ENCODE results near the gene EFCAB5. TPM values are rescaled to one million over a fixed set of nuclear protein-coding genes. Genes with fewer than 3 reads are reported as not detected.
A peak's percentile ranks its signal among the peaks of the same experiment; 100 is the strongest.
"Not testable (repeated sequence)": the region's sequence is repeated elsewhere in the genome, so short reads cannot be mapped to it uniquely, and the experiment has no call there.

Gene EFCAB5
- 1 to 10 TPM in 3 of 4 donors, under 1 TPM in 1; 0.87 to 3.6 (median 2.7) TPM for polyA plus RNA-seq (ENCODE audit: insufficient read length in 4 of 4)

- no peak for DNase-seq (ENCODE audit: low read depth in 4 of 4, low spot score in 3 of 4)
Measured at GRCh38 chr17:29941334-29941733, at the start of gene EFCAB5. TSS of gene EFCAB5 (plus strand) at chr17:29941634. CDS start at chr17:29941797, 163 bp downstream.

- DNase-seq (ENCODE audit: low read depth in 4 of 4, low spot score in 3 of 4) = no peak
Measured at GRCh38 chr17:29892201-29892600, 49.2 kb upstream of the EFCAB5 start.

GRCh38 chr17:29897136-29897535 lies 44.3 kb upstream of the EFCAB5 start:
- not testable (repeated sequence) for DNase-seq (ENCODE audit: low read depth in 4 of 4, low spot score in 3 of 4)

- DNase-seq (ENCODE audit: low read depth in 4 of 4, low spot score in 3 of 4) = no peak
Measured at GRCh38 chr17:29903471-29903870, 38.0 kb upstream of the EFCAB5 start.

GRCh38 chr17:29905086-29905878 lies 36.2 kb upstream of the EFCAB5 start:
- DNase-seq (ENCODE audit: low read depth in 4 of 4, low spot score in 3 of 4) = no peak

GRCh38 chr17:29905879-29906167 lies 35.6 kb upstream of the EFCAB5 start:
- DNase-seq (ENCODE audit: low read depth in 4 of 4, low spot score in 3 of 4) = no peak

- no peak for DNase-seq (ENCODE audit: low read depth in 4 of 4, low spot score in 3 of 4)
Measured at GRCh38 chr17:29906969-29907368, 34.5 kb upstream of the EFCAB5 start.

- DNase-seq (ENCODE audit: low read depth in 4 of 4, low spot score in 3 of 4) = no peak
Measured at GRCh38 chr17:29909236-29910003, 32.0 kb upstream of the EFCAB5 start.

- DNase-seq (ENCODE audit: low read depth in 4 of 4, low spot score in 3 of 4) = no peak
Measured at GRCh38 chr17:29911641-29912177, 29.7 kb upstream of the EFCAB5 start.

- no peak for DNase-seq (ENCODE audit: low read depth in 4 of 4, low spot score in 3 of 4)
Measured at GRCh38 chr17:29914819-29915537, 26.5 kb upstream of the EFCAB5 start.

GRCh38 chr17:29918016-29918415 lies 23.4 kb upstream of the EFCAB5 start:
- DNase-seq (ENCODE audit: low read depth in 4 of 4, low spot score in 3 of 4) = no peak

- DNase-seq (ENCODE audit: low read depth in 4 of 4, low spot score in 3 of 4) = no peak
Measured at GRCh38 chr17:29918922-29919856, 22.2 kb upstream of the EFCAB5 start.

GRCh38 chr17:29924786-29925185 lies 16.6 kb upstream of the EFCAB5 start:
- no peak for DNase-seq (ENCODE audit: low read depth in 4 of 4, low spot score in 3 of 4)

GRCh38 chr17:29927546-29927945 lies 13.9 kb upstream of the EFCAB5 start:
- no peak for DNase-seq (ENCODE audit: low read depth in 4 of 4, low spot score in 3 of 4)

- peak in 1 of 4 donors; percentile 34 for DNase-seq (ENCODE audit: low read depth in 4 of 4, low spot score in 3 of 4)
Measured at GRCh38 chr17:29929006-29929532, 12.4 kb upstream of the EFCAB5 start.

GRCh38 chr17:29929533-29930408 lies 11.7 kb upstream of the EFCAB5 start, which contains the start of gene SSH2:
TSS of gene SSH2 (minus strand) at chr17:29930228. CDS start at chr17:29930000, 228 bp downstream.
- peak; percentile 60 to 67 (median 63) for DNase-seq (ENCODE audit: low read depth in 4 of 4, low spot score in 3 of 4)

- DNase-seq (ENCODE audit: low read depth in 4 of 4, low spot score in 3 of 4) = no peak
Measured at GRCh38 chr17:29930409-29931010, 10.9 kb upstream of the EFCAB5 start.

All from left renal pelvis (tissue), 4 donors.